ENCODE results near the gene CHST11.

Gene CHST11

DNA sequence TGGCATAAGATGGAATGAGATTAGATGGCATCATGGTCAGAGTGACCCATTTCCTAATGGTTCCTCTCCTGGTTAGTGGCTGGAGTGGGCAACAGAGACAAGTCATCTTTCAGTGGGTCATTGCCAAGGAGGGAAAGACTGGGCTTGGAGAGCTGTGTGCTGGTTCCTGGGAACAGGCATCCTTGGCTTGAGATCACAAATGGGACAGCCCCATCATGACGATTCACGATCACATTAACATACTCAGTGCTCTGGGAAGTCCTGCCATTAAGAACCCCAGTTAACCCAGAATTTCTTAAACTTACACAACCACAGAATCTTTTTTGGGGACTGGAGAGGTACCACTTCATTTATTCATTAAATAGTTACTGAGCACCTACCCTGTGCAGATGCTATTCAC is 27.3 kb downstream of the CHST11 start:
- no peak for DNase-seq

DNA sequence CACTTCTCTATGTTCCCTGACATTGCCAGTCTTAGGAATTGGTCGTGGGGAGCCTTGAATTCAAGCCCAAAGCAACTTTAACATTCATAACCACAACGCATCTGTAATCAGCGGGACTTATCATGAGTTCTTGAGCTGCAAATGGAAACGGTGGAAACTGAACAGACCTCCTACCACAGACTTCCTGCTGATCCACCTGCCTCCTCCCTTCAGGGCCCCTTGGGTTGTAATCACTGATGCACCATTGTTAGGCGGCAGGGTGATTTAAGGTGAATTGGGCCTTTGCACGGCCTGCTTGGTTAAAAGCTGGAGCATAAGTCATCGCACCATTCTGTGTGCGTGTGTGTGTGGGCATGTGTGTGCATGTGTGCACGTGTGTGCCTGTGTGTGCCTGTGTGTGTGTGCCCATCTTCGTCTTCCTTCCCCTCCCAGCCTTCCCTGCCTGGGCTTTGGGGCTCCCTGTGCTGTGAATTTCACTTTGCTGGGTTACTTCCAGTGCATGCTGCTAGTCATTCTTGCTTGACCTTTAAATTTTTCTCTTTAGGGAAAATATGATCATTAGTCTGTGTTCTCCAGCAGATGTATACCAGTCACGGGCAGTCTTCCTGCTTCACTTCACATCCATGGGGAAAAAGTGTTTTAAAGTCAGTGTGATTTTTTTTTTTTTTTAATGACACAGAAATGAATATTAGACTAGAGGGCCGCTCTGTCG is 29.1 kb downstream of the CHST11 start:
- peak; percentile 23 for DNase-seq

DNA sequence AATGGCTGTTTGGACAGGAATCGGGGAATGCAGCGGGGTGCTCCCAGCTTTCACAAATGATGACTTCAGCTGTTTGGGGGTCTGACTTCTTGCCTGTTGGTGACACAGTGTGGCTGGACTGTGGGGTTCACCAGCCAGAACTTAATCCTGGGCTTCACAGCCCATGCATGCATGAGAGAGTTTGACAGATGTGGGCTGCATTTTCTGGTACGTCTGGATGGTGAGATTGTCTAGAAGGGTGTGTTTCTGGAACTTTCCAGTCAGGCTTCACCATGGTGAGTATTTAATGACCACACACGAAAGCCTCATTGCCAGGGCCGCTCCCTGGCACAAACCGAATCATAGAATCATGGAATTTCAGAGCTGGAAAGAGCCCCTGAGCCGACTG is 29.6 kb downstream of the CHST11 start:
- no peak for DNase-seq

DNA sequence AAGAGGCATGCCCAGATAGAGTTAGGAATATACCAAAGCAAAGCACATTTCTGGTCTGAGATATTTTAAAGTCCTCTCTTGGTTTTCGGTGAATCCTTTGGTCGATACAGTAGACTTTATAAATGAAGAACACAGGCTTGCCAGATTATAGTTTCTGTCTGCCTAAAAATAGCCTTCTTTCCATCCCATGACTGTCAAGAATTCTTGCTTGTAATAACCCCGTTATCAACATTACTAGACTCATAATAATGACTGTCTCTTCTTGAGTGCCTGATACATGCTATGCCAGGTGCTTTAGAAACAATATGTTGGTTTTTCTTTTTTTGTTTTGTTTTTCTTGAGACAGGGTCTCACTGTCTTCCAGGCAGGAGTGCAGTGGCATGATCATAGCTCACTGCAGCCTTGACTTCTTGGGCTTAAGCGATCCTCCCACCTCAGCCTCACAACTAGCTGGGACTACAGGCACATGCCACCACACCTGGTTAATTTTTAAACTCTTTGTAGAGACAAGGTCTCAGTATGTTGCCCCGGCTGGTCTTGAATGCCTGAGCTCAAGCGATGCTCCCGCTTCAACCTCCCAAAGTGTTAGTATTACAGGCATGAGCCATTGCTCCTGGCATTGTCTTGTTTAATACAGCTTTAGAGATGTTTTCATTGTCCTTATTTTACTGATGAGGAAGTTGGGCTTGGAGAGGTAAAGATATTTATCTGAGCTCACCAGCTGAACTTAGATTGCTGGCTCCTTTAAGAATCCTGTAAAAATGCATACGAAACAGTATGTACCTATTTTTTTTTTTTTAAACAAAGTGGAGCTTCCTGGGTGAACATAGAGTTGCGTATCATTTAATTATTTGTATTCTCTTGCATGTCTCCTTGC is 30.4 kb downstream of the CHST11 start:
- DNase-seq = no peak

DNA sequence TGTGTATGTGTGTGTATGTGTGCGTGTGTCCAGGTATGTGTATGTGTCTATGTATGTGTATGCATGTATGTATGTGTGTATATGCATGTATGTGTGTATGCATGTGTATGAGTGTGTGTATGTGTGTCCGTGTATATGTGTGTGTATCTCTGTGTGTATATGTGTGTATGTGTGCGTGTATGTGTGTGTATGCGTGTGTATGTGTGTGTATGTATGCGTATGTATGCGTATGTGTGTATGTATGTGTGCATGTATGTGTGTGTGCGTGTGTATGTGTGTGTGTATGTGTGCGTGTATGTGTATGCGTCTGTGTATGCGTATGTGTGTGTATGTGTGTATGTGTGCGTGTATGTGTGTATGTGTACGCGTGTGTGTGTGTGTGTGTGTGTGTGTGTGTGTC is 31.6 kb downstream of the CHST11 start:
- DNase-seq = no peak

DNA sequence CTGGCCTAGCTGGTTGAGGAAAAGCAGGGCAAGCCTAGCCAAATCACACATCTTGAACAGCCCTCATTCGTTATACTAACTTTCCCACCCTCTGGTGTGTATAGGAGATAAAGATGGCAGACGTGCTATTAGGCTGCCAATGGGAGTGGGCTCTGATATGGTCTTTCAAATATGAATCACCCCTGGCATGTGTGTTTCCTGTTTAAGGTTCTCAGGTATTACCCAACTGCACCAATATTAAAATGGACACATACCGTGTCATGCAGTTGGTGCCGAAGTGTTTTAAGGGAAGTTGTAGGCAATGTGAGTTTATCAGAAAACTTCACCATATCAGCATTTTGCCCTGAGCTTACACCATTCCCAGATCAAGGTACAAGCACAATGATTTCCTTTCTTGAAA is 33.4 kb downstream of the CHST11 start:
- DNase-seq = no peak

DNA sequence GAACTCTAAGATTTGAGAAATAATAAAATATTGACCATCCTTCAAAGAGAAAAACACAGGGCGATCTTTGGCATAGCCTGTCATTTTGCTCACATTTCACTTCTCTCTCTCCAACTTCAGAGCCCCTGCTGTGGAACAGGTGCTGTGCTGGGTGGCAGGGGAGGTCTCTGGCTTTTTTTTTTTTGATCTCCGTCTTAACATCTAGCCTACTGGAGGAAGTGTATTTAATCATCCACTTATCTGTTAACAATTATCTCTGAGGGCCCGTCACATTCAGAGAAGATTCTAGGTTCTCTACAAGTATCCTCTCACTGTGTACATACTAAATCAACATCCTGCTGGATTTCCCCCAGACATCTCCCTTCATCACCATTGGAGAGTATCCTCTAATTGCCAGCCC is 34.1 kb downstream of the CHST11 start:
- no peak for DNase-seq

DNA sequence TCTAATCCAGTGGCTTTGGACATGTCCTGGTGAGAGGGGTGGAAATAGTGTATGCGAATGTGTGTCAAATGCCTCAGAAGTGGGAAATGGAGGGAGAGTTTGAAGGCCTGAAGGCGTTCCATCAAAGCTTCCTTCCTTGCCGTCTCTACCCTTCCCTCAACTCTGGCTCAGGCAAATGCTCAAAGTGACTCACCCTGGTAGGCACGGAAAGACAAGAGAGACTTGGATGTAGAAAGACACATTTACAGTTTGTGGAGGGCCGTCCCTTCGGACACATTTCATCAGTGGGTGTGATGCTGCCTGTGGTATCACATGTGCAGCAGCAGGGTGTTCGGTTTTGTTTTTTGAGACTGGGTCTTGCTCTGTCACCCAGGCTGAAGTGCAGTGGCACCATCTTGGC is 36.7 kb downstream of the CHST11 start:
- DNase-seq = no peak

DNA sequence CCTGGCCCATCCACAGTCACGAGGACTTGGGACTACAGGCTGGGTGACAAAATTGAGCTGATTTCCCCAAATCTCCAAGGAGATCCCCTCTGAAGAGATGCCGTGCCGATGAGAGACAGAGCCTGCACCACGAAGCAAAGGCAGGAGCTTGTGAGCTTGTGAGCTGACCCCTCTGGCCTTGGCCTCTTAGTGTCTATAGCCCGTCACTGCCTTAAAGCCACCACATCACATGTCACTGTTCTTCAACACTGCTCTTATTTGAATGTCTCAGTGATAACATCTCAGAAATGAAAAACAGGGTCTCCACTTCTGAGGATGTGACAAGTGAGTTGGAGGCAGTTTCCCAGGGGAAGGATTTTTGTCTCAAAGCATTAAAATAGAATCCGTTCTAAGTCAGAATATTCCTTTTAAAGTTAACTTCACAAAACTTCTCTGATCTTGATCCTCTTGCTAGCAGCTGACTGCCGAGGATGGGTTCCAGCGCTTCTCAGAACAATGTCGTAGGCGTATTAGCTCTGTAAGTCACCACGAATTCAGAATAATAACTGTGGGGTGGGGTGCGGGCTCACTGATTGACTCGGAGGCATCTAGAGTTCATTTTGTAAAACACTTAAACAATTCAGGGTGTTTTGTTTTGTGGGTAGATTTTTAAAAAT is 37.5 kb downstream of the CHST11 start:
- DNase-seq = peak; percentile 67

DNA sequence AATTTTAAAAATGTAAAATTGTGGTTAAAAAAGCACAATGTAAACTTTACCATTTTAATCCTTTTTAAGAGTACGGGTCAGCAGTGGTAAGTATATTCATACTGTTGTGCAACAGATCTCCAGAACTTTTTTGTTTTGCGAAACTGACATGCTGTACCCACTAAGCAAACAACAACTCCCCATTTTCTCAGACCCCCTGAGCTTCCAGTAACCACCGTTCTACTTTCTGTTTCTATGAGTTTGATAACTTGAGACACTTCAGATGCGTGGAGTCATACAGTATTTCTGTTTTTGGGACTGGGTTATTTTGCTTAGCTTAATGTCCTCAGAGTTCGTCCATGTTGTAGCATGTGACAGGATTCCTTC is 38.0 kb downstream of the CHST11 start:
- no peak for DNase-seq

DNA sequence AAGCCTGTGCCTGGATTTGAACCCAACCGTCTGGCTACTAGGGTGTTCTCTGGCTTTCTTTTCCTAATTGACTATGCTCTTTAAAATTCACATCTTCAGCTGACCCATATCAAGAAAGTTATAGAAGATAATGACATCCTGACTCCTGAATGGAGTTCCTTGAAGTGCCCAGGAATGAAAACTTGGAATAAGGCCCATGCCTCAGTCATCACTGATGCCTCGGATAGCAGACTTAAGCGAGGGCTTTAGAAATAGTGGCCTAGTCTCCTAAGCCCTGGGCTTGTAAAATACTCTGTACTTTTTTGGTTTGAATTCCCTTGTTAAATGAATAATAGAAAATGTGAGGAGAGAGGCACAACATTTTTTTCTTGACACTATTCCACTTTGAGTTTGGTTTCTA is 39.0 kb downstream of the CHST11 start:
- DNase-seq = no peak

DNA sequence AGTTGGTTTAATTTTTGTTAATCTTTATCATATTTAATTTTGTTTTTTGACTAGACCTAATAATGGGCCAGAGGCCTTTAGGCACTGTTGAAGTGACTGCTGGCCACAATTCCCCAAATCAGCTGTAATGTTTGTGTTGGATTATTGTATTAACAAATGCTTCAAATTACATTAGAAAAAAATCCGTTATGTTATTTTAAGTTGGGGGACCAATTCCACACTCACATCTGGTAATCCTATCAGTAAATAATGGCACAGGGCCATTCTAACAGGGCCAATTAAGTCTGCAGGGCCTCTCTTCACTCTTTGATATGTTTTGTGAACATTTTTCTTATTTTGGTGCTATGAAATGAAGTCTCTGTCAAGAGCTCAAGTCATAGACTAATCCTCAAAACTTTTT is 39.6 kb downstream of the CHST11 start:
- DNase-seq = no peak

DNA sequence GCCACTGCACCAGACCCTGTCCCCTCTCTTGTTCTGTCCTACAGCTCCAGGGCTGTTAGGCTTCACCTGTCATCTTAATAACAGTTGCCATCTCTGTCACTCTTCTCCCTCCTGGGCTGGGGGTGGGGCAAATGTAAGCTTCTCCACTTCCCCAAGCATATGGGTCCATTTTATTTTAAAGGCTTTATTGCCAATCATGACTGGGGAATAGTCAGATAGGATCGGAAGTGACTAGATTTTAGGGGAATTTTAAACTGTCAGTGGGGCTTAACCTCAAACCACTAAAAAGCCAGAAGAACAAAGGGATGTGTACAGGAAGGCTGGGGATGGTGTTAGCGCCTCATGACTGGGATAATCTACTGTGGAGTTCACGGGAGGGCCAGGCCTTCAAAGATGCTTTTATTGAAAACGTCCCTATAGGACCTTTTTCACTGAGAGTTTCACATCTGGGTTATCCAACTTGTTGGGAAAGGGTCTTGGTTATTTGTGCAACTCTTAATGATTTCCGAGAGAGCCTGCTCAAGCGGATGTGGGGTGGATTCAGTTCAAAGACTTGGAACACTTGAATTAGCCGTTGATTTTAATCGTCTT is 41.6 kb downstream of the CHST11 start:
- DNase-seq = peak; percentile 24

DNA sequence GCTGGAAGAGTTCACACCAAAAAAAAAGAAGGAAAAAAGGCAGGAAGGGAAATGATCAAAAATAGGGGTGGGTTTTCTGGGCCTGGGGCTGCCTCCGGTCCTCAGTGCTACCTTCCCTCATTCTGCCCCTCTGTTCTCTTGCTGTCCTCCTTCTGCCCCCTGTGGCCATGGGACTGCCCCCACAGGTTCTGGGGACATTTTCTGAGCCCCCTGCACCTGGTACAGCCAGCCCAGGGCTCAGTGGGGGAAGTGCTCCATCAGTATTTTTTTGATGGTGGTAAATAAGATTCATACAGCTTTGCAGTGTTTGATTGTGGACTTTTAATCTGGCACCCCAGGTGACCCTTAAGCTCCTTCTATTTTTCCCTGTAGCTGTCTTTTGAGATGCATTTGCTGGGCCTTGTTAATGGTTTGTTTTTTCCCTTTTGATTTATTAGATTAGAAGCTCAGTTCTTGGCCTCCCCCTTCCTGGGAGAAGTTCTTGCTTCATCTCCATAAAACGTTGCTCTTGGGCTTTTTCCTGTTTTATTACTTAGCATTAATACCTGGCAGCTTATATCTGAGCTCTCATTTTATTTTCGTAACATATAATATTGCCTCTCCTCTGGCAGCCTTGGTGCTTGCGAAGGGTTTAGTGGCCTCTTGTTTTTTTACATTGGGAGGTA is 43.1 kb downstream of the CHST11 start:
- DNase-seq = no peak

DNA sequence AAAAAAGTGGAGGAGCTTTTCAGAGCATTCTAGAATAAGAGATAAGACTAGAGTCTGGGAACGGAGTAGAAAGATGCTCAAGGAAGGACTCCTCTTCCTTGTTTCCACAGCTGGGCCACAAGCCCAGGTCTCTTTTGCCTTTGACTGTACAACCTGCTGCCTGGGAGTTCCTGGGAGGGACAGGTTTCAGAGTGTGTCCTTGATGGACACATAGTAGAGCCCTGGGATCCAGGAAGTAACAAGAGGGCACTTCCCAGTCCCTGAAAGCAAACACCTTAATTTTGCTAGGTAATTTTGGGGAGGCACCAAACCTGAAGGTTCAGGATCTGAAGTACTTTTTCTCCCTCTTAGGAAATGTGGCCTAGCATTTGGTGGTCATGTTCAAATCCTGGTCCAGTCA is 44.4 kb downstream of the CHST11 start:
- DNase-seq = no peak

DNA sequence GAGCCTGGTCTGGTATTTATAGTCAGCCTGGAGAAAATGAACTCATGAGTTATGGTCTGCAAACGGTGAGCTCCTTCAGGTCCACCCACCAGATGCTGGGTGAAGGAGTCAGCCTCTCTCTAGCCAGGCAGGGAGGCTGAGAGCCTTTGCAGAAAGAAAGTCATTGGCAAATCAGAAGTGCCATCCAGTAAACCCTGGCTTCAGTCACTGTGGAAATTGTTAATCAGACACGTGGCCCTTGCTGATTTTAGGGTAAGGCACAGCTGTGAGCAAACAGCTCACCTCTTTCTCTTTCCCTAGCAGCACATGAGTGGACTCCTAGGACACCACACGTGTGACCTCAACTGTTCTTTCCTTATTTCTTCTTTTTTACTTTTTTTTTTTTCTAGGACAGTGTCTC is 44.9 kb downstream of the CHST11 start:
- DNase-seq = no peak

DNA sequence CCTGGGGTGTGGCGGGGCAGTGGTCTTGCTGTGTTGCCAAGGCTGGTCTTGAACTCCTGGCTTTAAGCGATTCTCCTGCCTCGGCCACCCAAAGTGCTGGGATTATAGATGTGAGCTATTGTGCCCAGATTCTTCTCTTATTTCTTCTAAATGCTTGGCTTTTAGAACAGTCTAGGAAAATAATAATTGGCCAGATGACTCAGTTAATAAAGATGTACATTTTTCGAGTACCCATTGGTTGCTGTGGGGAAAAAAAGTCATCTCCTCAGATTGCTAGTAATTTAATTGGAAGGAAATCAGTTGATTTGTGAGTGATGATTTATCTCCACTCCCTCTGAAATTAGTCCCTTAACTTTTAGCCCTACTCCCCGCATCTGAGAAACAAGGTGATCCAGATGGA is 45.5 kb downstream of the CHST11 start:
- DNase-seq = no peak

DNA sequence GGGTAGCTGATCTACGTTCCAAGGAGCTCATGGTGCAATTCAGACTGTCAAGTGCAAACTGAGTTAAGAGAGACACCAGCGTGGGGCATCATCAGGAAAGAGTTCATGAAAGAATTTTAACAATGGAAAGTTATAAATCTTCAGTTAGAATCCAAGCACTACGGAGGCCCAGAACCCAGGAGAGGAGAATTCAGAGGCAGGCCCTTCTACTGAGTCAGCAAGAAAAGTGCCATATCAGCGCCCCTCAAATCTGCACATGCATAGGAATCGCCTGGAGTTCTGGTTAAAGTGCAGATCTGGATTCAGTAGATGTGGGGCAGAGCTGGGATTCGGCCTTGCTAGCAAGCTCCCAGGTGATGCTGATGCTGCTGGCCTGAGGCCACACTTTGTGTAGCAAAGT is 45.9 kb downstream of the CHST11 start:
- no peak for DNase-seq

DNA sequence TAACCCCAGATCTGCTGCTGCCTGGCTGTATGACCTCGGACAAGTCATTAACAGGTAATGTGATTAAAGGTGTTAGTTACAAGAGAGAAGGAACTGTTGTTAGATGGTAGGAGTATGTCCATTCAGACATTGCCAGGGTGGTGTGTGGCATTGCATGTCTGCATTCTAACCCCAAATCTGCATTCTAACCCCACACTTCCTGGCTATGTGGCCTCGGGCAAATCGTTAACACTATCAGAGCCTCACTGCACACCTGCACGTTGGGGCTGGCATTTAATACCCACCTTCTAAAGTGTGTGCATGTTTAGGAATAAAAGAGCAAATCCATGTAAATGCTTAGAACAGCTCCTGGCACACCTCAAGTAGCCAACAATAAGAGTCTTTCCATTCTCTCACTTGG is 46.4 kb downstream of the CHST11 start:
- no peak for DNase-seq

DNA sequence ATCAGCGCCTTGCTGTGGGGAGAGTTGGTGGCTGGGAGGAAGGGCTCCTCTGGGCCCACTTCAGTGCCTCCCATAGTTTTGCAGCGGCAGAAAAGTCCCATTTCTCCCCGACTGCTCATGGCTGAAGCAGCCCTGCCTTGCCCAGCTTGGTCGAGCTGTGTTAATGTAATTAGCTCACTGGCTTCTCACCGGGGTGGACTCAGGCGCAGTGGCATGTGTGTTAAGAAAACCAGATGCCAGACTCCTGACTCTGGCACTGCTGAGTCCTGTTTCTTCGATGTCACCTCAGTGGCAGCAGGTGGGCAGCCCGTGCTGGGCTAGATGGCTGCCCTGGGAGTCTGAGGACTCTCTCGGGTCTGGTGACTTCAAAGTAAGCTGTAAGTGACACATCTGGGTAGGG is 47.4 kb downstream of the CHST11 start:
- no peak for DNase-seq

DNA sequence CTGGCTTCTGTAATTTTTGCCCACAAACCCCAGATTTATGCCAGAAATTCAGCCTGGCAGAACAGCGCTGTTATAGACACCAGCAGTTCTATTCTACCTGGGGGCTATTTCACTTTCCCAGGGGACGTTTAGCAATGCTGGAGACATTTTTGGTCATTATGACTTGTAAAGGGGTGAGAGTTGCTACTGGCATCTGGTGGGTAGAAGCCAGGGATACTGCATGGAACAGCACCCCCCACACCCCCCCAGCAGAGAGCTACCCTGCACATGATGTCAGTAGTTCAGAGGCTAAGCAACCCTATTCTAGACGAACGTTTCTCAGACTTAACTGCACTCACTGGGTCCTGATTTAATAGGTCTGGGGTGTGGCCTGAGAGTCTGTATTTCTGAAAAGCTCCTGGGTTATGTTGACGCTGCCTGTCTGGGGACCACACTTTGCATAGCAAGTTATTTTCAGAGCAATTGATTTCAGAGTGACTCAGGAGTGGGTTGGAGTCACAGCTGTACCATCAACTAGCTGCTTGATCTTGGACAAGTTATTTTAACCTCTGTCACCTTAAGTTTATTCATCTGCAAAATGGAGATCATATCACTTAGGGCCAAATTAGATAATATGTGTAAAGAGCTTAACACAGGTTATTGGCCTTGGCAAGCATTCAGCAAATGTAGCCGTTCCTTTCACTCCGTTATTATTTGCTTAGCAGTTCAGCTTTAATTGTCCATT is 48.5 kb downstream of the CHST11 start:
- no peak for DNase-seq

DNA sequence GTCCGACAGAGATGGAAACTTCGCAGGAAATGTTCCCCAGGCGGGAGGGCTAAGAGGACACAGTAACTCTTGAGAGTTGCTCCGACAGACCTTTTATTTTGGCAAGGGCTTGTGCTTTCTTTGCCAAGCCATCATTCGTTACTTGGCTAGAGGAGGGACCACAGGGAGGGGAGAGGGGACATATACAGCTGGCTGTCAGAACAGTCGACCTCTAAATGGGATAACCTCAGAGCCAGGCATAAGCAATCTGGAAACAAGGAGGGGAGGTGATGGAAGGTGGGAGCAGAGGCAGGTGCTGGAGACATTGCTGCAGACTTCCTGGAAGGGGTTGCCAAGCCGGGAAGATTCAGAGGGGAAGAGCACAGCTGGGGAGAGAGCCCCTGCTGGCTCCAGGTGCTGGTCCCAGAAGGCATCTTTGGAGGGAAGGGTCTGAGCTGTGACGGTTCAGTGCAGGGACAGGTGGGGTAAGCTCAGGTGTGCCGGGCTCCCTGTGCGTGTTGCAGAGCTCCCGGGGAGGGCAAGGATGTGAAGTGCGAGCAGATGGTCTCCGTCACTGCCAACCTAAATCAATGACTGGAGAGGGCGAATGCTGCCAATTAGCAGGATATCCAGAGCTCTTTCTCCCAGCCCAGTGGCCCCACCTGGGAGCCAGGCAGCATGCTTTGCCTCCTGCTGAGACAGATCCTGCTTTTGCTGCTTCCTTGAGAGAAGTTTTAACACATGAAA is 50.1 kb downstream of the CHST11 start:
- no peak for DNase-seq

Measured in stimulated activated CD4-positive, alpha-beta T cell treated with anti-CD3 and anti-CD28 coated beads, Interleukin-4, amount 100 ng/mL, for 1 hour (primary cell).